ENCODE data around the gene TRPV4. TPM values are rescaled to one million over a fixed set of nuclear protein-coding genes. Genes with fewer than 3 reads are reported as not detected.

Gene TRPV4
- total RNA-seq, 2 experiments from 2014 or later: not detected

DNA sequence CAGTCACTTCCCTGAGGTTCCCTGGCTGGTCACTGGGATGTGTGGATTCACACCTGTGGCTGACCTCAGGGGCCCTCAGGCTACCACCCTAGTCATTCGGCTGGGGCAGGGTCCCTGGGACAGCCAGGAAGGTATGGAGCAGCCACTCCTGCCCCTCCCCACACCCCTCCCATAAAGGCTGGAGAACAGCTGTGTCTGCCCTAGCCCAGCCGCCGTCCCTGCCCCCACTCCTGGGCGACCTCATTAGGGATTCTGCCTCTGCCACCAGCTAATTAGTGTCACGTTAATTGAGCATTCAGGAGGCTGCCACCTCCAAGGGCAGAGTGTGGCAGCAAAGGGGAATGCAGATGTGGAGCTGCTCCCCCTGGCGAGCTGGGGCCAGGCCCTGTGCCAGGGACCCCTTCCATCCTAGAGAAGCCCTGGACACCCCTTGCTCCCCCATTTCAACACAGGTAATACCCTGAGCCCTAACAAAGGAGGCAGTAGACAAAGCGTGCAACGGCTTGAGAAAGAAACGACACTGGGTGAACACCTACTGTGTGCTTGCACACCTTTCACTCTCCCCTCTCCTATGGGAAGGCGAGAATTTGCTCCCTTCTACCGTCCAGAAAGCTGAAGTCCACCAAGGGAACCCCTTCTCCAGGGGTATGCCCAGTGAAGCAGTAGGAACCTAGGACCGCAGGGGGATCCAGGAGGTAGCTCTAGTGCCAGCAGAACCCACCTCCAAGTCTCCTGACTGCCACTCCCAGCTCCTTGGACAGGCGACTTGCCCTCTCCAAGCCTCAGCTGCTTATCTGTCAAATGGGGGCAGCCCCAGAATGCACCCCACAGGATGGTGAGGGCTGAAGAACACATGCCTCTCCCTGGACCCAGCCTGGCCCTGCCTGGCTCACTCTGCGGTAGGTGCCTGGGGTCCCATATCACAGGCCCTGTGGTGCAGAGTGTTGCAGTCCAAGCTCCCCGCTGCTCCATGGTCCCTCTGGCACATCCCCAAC, 74.5 kb downstream of the TRPV4 start:
- peaks cover 5% of the 10 kb centered on the region for H3K36me3 Mint-ChIP-seq (ENCODE audit: low read depth)
- ChIA-PET CTCF (interaction anchor here (0.9 kb wide), 1 partner anchor 194 kb away, joined by 3 read pairs; no protein-coding TSS in a partner anchor), POLR2A (no interaction called here)
- ATAC-seq (no peak), DNase-seq (peak; percentile 1)
- H3K9me3 Mint-ChIP-seq (ENCODE audit: low read depth): peaks cover 21% of the 10 kb centered on the region
- H3K27me3 Mint-ChIP-seq: peaks cover 4% of the 10 kb centered on the region
- peaks cover 5% of the 10 kb centered on the region for H3K4me1 Mint-ChIP-seq
- no peak overlapping the region for H3K27ac Mint-ChIP-seq
- intact Hi-C loops (cut with DNase I, micrococcal nuclease): no loop called here
- no peak overlapping the region for H3K4me3 Mint-ChIP-seq

DNA sequence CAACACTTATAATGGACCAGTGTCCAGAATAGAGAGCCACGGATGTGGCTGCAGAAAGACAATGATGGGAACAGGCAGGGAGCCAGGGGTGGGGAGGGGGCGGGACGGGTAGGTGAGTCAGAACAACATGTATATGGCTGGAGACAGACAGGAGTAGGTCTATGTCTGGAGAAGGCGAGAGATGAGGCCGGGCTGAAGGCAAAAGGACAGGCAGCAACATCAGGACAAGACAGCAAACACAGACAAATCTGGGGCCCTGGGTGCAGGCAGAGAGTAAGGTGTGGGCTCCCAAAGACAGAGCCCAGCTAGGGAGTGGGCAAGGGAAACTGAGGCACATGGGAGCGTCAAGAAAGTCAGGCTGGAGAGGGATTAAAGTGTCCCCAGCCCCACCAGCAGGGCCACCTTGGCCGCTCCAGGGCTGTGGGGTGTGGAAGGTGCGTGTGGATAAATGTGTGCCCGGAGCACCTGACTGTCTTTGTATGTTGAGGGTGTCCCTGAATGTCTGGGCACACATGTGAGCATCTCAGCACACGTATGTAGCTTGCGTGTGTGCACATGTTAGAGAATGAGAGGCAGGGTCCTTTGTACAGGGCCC, 75.4 kb downstream of the TRPV4 start:
- H3K9me3 Mint-ChIP-seq (ENCODE audit: low read depth): peaks cover 17% of the 10 kb centered on the region
- DNase-seq (peak; percentile 0), ATAC-seq (no peak)
- H3K4me1 Mint-ChIP-seq: no peaks in the 10 kb centered on the region
- ChIA-PET POLR2A (no interaction called here), CTCF (no interaction called here)
- H3K27ac Mint-ChIP-seq: no peak overlapping the region
- intact Hi-C loops (cut with DNase I, micrococcal nuclease): no loop called here
- H3K27me3 Mint-ChIP-seq: peaks cover 4% of the 10 kb centered on the region
- H3K36me3 Mint-ChIP-seq (ENCODE audit: low read depth): peaks cover 5% of the 10 kb centered on the region
- H3K4me3 Mint-ChIP-seq: no peak overlapping the region

DNA sequence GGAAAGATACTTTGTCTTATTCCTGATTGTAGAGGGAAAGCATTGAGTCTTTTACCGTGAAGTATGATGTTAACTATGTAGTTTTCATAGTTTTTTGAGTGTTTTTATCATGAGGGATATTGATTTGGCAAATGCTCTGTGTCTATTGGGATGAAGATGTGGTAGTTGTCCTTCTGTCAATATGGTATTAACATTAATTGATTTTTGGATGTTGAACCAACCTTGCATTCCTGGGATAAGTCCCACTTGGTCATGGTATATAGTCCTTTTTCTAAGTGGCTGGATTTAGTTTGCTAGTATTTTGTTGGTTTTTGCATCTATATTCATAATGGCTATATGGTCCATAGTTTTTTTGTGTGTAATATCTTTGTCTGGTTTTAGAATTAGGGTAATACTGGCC, 76.7 kb downstream of the TRPV4 start:
- Mint-ChIP-seq H3K9me3 (ENCODE audit: low read depth) (peaks cover 17% of the 10 kb centered on the region), H3K27me3 (peaks cover 4% of the 10 kb centered on the region), H3K4me1 (no peaks in the 10 kb centered on the region), H3K36me3 (ENCODE audit: low read depth) (peaks cover 5% of the 10 kb centered on the region), H3K27ac (no peak overlapping the region), H3K4me3 (no peak overlapping the region)
- ChIA-PET POLR2A (no interaction called here), CTCF (no interaction called here)
- DNase-seq: no peak
- no peak for ATAC-seq
- intact Hi-C loops (cut with DNase I, micrococcal nuclease): no loop called here

DNA sequence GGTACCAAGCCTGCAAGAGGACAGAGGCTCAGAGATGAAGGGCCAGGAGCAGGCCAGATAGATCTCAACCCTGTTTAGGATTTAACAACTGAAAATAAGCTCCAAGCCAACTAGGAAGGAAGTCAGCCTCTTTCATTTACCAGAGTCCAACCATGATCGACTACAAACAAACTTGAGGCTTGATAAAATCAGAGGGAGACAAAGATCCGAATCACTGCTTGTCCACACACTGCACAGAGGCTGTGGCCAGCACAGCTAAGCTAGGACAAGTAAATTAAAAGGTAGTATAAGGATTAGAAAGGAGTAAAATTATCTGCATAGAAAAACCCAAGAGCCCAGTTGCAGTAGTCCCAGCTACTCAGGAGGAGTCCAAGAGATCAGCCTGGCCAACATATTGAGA, 79.2 kb downstream of the TRPV4 start:
- ATAC-seq: no peak
- intact Hi-C loops (cut with DNase I, micrococcal nuclease): no loop called here
- no peaks in the 10 kb centered on the region for H3K4me1 Mint-ChIP-seq
- peaks cover 4% of the 10 kb centered on the region for H3K27me3 Mint-ChIP-seq
- POLR2A ChIA-PET: interaction anchor here (0.7 kb wide), 1 partner anchor 15 kb away, joined by 3 read pairs; no protein-coding TSS in a partner anchor
- H3K4me3 Mint-ChIP-seq: no peak overlapping the region
- CTCF ChIA-PET: interaction anchor here (0.6 to 1.2 kb wide), 3 partner anchors 9 to 54 kb away, joined by 3 to 5 read pairs (median 3); no protein-coding TSS in a partner anchor
- H3K36me3 Mint-ChIP-seq (ENCODE audit: low read depth): peaks cover 5% of the 10 kb centered on the region
- no peak overlapping the region for H3K27ac Mint-ChIP-seq
- no peak for DNase-seq
- peaks cover 17% of the 10 kb centered on the region for H3K9me3 Mint-ChIP-seq (ENCODE audit: low read depth)

DNA sequence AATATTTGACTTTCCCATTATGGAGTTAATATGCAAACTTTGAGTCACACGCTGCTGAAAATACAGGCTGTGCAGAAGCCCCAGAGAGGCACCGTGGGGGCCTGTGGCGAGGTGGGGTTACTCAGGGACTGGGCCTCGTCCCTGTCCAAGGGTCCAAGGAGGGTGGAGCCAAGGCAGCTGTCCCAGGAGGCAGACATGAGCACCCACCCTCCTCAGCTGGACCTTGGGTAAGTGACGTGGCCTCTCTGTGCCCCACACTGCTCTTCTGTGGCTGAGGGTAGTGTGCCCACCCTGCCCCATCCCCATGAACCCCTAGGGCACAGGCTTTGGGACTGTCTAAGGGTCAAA, 80.2 kb downstream of the TRPV4 start:
- Mint-ChIP-seq H3K4me3 (no peak overlapping the region), H3K27ac (no peak overlapping the region), H3K27me3 (peaks cover 4% of the 10 kb centered on the region), H3K36me3 (ENCODE audit: low read depth) (peaks cover 5% of the 10 kb centered on the region), H3K9me3 (ENCODE audit: low read depth) (peaks cover 17% of the 10 kb centered on the region), H3K4me1 (no peaks in the 10 kb centered on the region)
- ATAC-seq (no peak), DNase-seq (peak; percentile 0)
- CTCF ChIA-PET: no interaction called here
- intact Hi-C loops (cut with DNase I, micrococcal nuclease): no loop called here
- POLR2A ChIA-PET: no interaction called here

DNA sequence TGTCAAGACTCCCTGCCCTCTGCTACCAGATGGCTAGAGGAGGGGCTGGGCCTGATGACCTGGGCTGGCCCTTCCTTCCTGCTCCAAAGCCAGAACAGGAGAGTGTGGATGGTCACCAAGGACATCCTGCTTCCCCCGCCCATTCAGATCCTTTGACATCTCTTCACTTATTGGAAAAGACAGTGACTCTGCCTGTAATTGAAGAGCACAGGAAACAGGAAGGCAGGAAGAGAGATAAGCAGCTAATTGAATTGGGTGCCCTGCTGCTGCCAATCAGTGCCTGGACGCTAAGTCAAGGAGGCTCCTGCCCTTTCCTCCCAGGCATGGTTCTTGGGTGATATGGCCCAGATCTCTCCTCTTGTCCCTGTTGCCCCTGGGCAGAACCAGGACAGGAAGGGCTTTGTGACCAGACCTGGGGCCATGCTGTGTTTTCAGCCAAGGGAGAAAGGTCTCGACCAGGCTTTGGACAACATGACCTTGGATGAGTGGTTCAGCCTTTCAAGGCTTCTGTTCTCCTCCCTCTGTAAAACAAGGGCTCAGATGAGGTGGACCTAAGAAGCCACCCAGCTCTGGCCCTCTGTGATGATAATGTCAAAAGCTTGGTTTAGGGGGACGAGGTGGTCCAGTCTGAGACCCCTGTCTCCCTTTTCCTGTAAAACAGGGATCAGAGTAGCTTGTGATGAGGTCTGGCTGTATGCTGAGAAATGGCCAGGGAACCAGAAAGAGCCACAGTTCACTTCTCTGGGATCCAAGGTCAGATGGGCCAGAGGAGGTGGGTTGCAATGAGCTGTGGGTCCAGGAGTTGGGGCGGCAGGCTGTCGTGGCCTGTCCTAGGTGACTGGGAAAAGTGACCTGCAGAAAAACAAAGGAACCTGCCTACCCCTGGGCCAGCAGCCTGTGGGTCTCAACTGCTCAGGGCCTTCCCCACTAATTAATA, 80.8 kb downstream of the TRPV4 start:
- CTCF ChIA-PET: no interaction called here
- ATAC-seq: no peak

DNA sequence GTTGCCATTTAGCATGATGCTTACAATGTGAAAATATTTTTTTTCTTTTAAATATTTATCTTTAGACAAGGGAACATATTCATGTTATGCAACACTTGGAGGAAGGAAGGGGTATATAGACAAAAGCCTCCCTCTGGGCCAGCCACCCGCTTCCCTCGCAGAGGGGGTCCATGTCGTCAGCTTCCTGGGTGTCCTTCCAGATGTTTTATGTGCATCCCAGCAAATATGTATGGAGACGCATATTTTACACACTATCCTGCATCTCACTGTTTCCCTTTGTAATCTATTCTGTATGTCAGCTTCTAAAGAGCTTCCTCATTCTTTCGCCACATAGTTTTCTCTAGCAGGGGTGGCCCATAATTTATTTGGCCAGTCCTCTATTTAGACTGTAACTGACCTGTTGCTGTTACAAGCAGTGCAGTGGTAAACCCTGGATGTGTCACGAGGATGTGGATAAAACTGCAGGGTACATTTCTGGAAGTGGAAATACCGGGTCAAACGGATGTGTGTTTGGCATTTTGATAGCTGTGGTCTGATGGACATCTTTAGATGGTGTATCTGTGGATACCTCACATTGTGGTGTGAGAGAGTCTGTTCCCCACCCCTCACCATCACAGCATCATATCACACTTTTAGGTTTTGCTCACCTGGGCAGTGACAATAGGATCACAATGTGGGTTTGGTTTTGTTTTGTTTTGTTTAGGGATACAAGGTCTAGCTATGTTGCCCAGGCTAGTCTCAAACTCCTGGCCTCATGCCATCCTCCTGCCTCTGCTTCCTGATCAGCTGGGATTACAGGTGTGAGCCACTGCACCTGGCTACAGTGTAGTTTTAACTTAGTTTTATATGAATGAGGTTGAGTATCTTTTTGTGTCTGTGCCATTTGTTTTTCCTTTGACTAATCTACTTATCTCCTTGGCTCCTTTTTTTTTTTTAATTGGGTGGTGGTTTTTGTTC, 87.9 kb downstream of the TRPV4 start:
- CTCF ChIA-PET: interaction anchor here (0.7 to 0.9 kb wide), 2 partner anchors 9 to 147 kb away, joined by 3 to 5 read pairs; no protein-coding TSS in a partner anchor
- POLR2A ChIA-PET: no interaction called here

More for the DNA sequence above, 80.8 kb downstream of the TRPV4 start:
- Mint-ChIP-seq H3K9me3 (ENCODE audit: low read depth) (peaks cover 17% of the 10 kb centered on the region), H3K27me3 (peaks cover 4% of the 10 kb centered on the region), H3K27ac (no peak overlapping the region), H3K4me3 (no peak overlapping the region), H3K4me1 (no peaks in the 10 kb centered on the region), H3K36me3 (ENCODE audit: low read depth) (peaks cover 5% of the 10 kb centered on the region)
- POLR2A ChIA-PET: no interaction called here
- intact Hi-C loops (cut with DNase I, micrococcal nuclease): no loop called here
- peak; percentile 1 for DNase-seq

DNA sequence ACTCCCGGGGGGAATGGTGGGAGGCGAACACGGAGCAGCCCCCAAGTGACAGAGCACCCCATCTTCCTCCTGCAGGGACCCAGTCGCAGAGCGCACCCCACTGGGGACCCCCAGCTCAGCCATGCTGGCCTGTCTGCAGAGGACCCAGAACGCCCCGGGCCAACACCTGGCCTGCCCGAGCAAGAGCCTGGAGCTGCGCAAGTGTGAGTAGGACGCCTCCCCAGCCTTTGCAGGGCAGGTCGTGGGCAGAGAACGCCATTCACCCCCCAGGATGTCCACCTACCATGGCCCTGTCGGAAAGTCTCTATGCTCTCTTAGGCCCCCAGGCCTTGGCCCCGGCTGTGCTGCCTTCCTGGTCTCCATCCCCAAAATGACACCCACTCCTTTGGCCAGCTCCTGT, 89.2 kb downstream of the TRPV4 start:
- Mint-ChIP-seq H3K36me3 (ENCODE audit: low read depth) (no peaks in the 10 kb centered on the region), H3K4me3 (no peak overlapping the region), H3K27ac (no peak overlapping the region), H3K9me3 (ENCODE audit: low read depth) (no peaks in the 10 kb centered on the region), H3K4me1 (no peaks in the 10 kb centered on the region), H3K27me3 (peaks cover 3% of the 10 kb centered on the region)
- CTCF ChIA-PET: no interaction called here
- ATAC-seq: no peak
- POLR2A ChIA-PET: no interaction called here
- intact Hi-C loops (cut with DNase I, micrococcal nuclease): no loop called here
- peak; percentile 1 for DNase-seq

More for the DNA sequence above, 87.9 kb downstream of the TRPV4 start:
- Mint-ChIP-seq H3K36me3 (ENCODE audit: low read depth) (no peaks in the 10 kb centered on the region), H3K27ac (no peak overlapping the region), H3K9me3 (ENCODE audit: low read depth) (no peaks in the 10 kb centered on the region), H3K4me1 (no peaks in the 10 kb centered on the region), H3K27me3 (peaks cover 3% of the 10 kb centered on the region), H3K4me3 (no peak overlapping the region)
- no peak for ATAC-seq
- peak; percentile 1 for DNase-seq
- intact Hi-C loops (cut with DNase I, micrococcal nuclease): no loop called here

DNA sequence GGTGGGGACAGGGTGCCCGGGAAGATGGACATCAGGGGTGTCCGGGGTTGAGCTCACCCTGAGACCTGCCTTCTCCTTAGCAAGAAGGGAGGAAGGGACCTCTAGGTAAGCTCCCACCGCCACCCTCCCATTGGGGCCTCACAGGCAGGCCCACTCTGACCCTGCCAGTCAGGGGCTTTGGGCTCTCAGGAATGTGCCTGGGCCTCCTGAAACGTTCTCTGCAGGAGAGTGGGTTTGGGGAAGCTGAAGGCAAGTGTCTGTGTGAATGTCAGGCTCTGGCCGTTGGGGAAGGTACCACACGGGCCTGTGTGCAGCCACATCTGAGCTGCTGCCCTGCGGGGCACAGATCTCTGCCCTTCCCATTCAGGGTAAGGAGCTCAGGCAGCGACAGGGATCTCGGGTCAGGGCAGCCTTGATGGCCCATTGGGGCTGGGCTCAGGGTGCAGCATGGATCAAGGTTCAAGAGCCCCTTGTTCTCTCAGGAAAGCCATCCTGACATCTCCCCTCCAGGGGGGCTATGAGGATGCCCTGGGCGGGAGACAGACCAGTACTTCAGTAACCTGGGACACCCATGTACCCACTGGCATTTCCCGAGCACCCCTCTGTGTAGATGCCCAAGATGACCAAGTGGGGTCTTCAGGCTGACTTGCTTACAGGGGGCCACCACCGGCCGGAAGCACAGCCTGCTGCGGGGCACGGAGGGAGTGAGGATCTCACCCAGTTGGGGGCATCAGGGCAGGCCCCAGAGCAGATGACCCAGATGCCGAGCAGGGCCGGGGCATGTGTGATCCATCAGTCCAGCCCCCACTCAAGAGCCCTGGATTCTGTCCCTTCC, 89.9 kb downstream of the TRPV4 start:
- POLR2A ChIA-PET: no interaction called here
- Mint-ChIP-seq H3K9me3 (ENCODE audit: low read depth) (no peaks in the 10 kb centered on the region), H3K27me3 (peaks cover 3% of the 10 kb centered on the region), H3K4me3 (no peak overlapping the region), H3K36me3 (ENCODE audit: low read depth) (no peaks in the 10 kb centered on the region), H3K4me1 (no peaks in the 10 kb centered on the region), H3K27ac (no peak overlapping the region)
- DNase-seq: peak; percentile 2
- ATAC-seq: no peak
- CTCF ChIA-PET: interaction anchor here (1.1 kb wide), 1 partner anchor 311 kb away, joined by 3 read pairs; no protein-coding TSS in a partner anchor
- intact Hi-C loops (cut with DNase I, micrococcal nuclease): no loop called here
